ENCODE measurements around the gene TNFSF13.

The TNFSF13 gene

GRCh38 chr17:7563115-7563869 is 4.7 kb downstream of the TNFSF13 start:
- DNase-seq = no peak
- H3K27me3 ChIP-seq (ENCODE audit: insufficient read depth, low read depth, severe bottlenecking) = no peaks in the 10 kb centered on the region
- no peak overlapping the region; the same call in 1 of the 2 replicates for H3K4me3 ChIP-seq (ENCODE audit: low read depth, low read length)
- peaks cover 49% of the 10 kb centered on the region for H3K36me3 ChIP-seq
- H3K27ac ChIP-seq = no peak overlapping the region
- H3K9me3 ChIP-seq (ENCODE audit: severe bottlenecking) = no peaks in the 10 kb centered on the region
- no peak for TF ChIP-seq CTCF (IDR thresholded peaks at IDR 0.05; ENCODE audit: low read depth, low read length)

- H3K36me3 ChIP-seq = peaks cover 72% of the 10 kb centered on the region
- no peak overlapping the region for H3K4me3 ChIP-seq (ENCODE audit: low read depth, low read length)
- no peaks in the 10 kb centered on the region for H3K27me3 ChIP-seq (ENCODE audit: insufficient read depth, low read depth, severe bottlenecking)
- H3K27ac ChIP-seq = no peak overlapping the region
- no peak for DNase-seq
- no peak for TF ChIP-seq CTCF (IDR thresholded peaks at IDR 0.05; ENCODE audit: low read depth, low read length)
- no peaks in the 10 kb centered on the region for H3K9me3 ChIP-seq (ENCODE audit: severe bottlenecking)
Observed at GRCh38 chr17:7569571-7569970, 11.0 kb downstream of the TNFSF13 start.

- no peak for TF ChIP-seq CTCF (IDR thresholded peaks at IDR 0.05; ENCODE audit: low read depth, low read length)
- peaks cover 72% of the 10 kb centered on the region for H3K36me3 ChIP-seq
- no peak overlapping the region for H3K4me3 ChIP-seq (ENCODE audit: low read depth, low read length)
- no peaks in the 10 kb centered on the region for H3K27me3 ChIP-seq (ENCODE audit: insufficient read depth, low read depth, severe bottlenecking)
- no peak for DNase-seq
- no peaks in the 10 kb centered on the region for H3K9me3 ChIP-seq (ENCODE audit: severe bottlenecking)
- no peak overlapping the region for H3K27ac ChIP-seq
Observed at GRCh38 chr17:7570351-7570750, 11.8 kb downstream of the TNFSF13 start.

GRCh38 chr17:7572338-7572587 is 13.7 kb downstream of the TNFSF13 start:
- no peak for TF ChIP-seq CTCF (IDR thresholded peaks at IDR 0.05; ENCODE audit: low read depth, low read length)
- no peak for DNase-seq
- peak overlapping the region; percentile 55 for H3K4me3 ChIP-seq (ENCODE audit: low read depth, low read length)
- H3K27ac ChIP-seq = peak overlapping the region; percentile 83
- H3K36me3 ChIP-seq = peaks cover 78% of the 10 kb centered on the region
- H3K27me3 ChIP-seq (ENCODE audit: insufficient read depth, low read depth, severe bottlenecking) = no peaks in the 10 kb centered on the region
- no peaks in the 10 kb centered on the region for H3K9me3 ChIP-seq (ENCODE audit: severe bottlenecking)

GRCh38 chr17:7572588-7573323 is 14.2 kb downstream of the TNFSF13 start:
- Histone ChIP-seq H3K9me3 (ENCODE audit: severe bottlenecking) (no peaks in the 10 kb centered on the region), H3K27ac (peak overlapping the region; percentile 98), H3K27me3 (ENCODE audit: insufficient read depth, low read depth, severe bottlenecking) (no peaks in the 10 kb centered on the region), H3K4me3 (ENCODE audit: low read depth, low read length) (peak overlapping the region; percentile 94), H3K36me3 (peaks cover 78% of the 10 kb centered on the region)
- no peak for TF ChIP-seq CTCF (IDR thresholded peaks at IDR 0.05; ENCODE audit: low read depth, low read length)
- peak; percentile 99 for DNase-seq
